Activated naive CD4-positive, alpha-beta T cell treated with anti-CD3 and anti-CD28 coated beads for 36 hours (primary cell): ENCODE results near the gene TCP11L2. TPM values are rescaled to one million over a fixed set of nuclear protein-coding genes. Genes with fewer than 3 reads are reported as not detected.

Source experiments
- CTCF ChIA-PET: fragments of 350-600 bp; sonication (Branson Sonifier 250); formaldehyde crosslinking; loops from one replicate; lab custom pipeline; 2021; ENCODE audit warnings: antibody characterized with exemption; lab: Charles Lee
- DNase-seq: peaks from one replicate; pipeline ENCODE4 v3.0.0-alpha.2; 2020
- H3K27ac Mint-ChIP-seq: one replicate; pipeline ENCODE4 v1.8.0; 2021; ENCODE audit warnings: mild to moderate bottlenecking, mixed read lengths
- H3K27me3 Mint-ChIP-seq: one replicate; pipeline ENCODE4 v1.8.0; 2021; ENCODE audit warnings: low read depth, mixed read lengths
- H3K36me3 Mint-ChIP-seq: one replicate; pipeline ENCODE4 v1.8.0; 2021; ENCODE audit warnings: low read depth, mixed read lengths
- H3K4me1 Mint-ChIP-seq: one replicate; pipeline ENCODE4 v1.8.0; 2021; ENCODE audit warnings: low read depth, mixed read lengths
- H3K4me3 Mint-ChIP-seq: one replicate; pipeline ENCODE4 v1.8.0; 2021; ENCODE audit warnings: mild to moderate bottlenecking, moderate library complexity, mixed read lengths
- H3K9me3 Mint-ChIP-seq: one replicate; pipeline ENCODE4 v1.8.0; 2021; ENCODE audit warnings: mixed read lengths
- intact Hi-C: fragments of 100-400 bp; cut with micrococcal nuclease; formaldehyde crosslinking; loops from one replicate; pipeline ENCODE4 v1.15.1; 2023
- total RNA-seq, 2 experiments: library from RNA; stranded (reverse); gene quantifications; one replicate each; pipeline ENCODE4 v1.2.3, GENCODE V29; 2021

Gene TCP11L2
- 10 to 100 TPM in 1 of 2 experiments, 1 to 10 TPM in 1; 9.2 to 10.3 TPM for total RNA-seq

DNA sequence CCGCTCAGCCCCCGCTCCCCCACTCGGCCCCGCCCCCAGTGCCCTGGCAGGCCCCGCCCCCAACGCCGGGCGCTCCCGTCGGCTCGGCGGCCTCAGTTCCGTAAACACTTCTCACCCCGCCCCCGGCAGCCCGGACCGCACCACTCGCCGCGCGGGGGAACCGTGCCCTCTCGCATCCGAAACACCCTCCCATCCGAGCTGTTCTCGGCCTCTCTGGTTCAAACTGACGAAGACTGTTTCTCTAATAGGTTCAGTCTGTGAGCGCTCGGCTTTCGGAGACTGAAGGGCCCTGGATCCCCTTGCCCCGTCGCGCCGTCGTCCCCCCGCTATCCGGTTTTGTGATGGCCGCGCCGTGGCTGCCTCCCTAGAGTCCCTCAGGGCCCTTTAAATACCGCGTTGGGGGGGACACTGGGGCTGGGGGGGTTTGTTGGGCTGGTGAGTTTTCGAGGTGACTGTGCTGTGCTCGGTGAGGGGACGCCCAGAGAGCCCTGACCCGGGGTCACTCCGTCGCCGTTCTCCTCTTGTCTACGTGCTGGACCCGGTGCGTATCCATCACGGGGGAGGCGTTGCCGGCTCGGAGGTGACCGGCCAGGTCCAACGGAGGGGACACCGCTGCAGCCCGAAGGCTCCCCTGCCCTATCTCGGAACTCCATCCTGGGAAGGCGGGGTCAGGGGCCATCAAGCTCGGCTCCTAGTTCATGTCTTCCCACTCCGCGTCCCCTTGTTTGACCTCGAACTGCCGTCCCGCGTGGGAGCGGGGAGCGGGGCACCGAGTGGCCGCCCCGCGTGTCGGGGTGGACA is at the start of gene TCP11L2:
Gene TCP11L2 (plus strand): TSS at position 333 of the 801 bp plus-strand sequence. CDS start 8,343 bp downstream, outside the sequence.
- DNase-seq: peak; percentile 88
- Mint-ChIP-seq H3K4me3 (peak within 1 kb of the TSS; percentile 93), H3K36me3 (no peaks in the 10 kb centered on the region), H3K9me3 (no peaks in the 10 kb centered on the region), H3K27ac (peak within 1 kb of the TSS; percentile 99), H3K4me1 (peaks cover 55% of the 10 kb centered on the region), H3K27me3 (no peaks in the 10 kb centered on the region)
- intact Hi-C loops: loop anchor here (1.0 to 10.0 kb wide), 11 partner anchors 53 to 1618 kb away; partner anchors contain the start of genes APPL2, C12orf75, CRY1 and POLR3B
- CTCF ChIA-PET: interaction anchor here (1.7 kb wide), 1 partner anchor 55 kb away, joined by 4 read pairs; the partner anchor contains the start of gene POLR3B

DNA sequence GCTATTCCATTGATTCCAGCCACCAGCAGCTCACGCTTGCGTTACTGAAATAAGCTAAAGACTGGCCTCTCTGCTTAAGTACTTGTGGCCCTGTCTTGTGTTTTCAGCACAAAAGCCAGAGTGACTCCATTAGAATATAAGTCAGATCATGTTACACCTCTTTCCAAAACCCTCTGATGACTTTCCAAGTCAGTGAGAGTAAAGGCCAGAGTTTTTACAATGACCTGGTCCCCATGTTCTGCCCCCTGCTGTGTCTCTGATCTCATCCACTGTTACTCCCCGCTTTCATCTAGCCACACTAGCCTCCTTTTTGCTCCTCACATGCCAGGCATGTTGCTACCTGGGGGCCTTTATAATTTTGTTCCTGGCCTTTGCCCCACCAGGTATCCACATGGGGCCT is 47.8 kb upstream of the TCP11L2 start:
- H3K9me3 Mint-ChIP-seq: no peaks in the 10 kb centered on the region
- no peaks in the 10 kb centered on the region for H3K36me3 Mint-ChIP-seq
- no peak for DNase-seq
- no peaks in the 10 kb centered on the region for H3K4me1 Mint-ChIP-seq
- H3K27ac Mint-ChIP-seq: no peak overlapping the region
- no peak overlapping the region for H3K4me3 Mint-ChIP-seq
- intact Hi-C loops: no loop called here
- CTCF ChIA-PET: no interaction called here
- H3K27me3 Mint-ChIP-seq: no peaks in the 10 kb centered on the region

- intact Hi-C loops: no loop called here
- Mint-ChIP-seq H3K4me3 (no peak overlapping the region), H3K27ac (no peak overlapping the region), H3K36me3 (no peaks in the 10 kb centered on the region), H3K9me3 (no peaks in the 10 kb centered on the region), H3K27me3 (no peaks in the 10 kb centered on the region), H3K4me1 (no peaks in the 10 kb centered on the region)
- CTCF ChIA-PET: no interaction called here
- no peak for DNase-seq
Observed at GRCh38 chr12:106255493-106255892, 47.0 kb upstream of the TCP11L2 start.

DNA sequence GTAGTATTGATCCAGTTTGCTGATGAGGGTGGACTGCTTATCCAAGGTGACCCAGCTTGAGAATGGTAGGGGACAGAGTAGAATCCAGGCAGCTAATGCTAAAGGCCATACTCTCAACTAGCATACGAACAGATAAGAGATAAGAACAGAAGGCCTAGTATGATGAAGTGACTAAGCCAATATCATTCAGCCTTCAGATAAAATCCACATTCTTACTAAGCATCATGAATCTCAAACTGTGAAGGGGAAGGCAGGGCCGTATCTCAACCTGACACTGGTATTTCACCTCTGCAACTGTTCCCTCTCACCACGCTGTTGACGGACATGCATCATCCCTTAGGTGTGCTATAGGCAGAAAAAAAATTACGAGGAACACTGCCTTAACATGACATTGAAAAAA is 46.6 kb upstream of the TCP11L2 start:
- CTCF ChIA-PET: no interaction called here
- Mint-ChIP-seq H3K9me3 (no peaks in the 10 kb centered on the region), H3K4me3 (no peak overlapping the region), H3K36me3 (no peaks in the 10 kb centered on the region), H3K27me3 (no peaks in the 10 kb centered on the region), H3K4me1 (no peaks in the 10 kb centered on the region), H3K27ac (no peak overlapping the region)
- intact Hi-C loops: no loop called here
- DNase-seq: no peak

- no peak for DNase-seq
- no peak overlapping the region for H3K27ac Mint-ChIP-seq
- H3K36me3 Mint-ChIP-seq: no peaks in the 10 kb centered on the region
- intact Hi-C loops: no loop called here
- no peaks in the 10 kb centered on the region for H3K27me3 Mint-ChIP-seq
- CTCF ChIA-PET: no interaction called here
- no peaks in the 10 kb centered on the region for H3K4me1 Mint-ChIP-seq
- no peak overlapping the region for H3K4me3 Mint-ChIP-seq
- H3K9me3 Mint-ChIP-seq: no peaks in the 10 kb centered on the region
Observed at GRCh38 chr12:106256524-106256923, 46.0 kb upstream of the TCP11L2 start.

GRCh38 chr12:106258226-106258625 is 44.3 kb upstream of the TCP11L2 start:
- no peaks in the 10 kb centered on the region for H3K4me1 Mint-ChIP-seq
- no peaks in the 10 kb centered on the region for H3K27me3 Mint-ChIP-seq
- intact Hi-C loops: no loop called here
- no peaks in the 10 kb centered on the region for H3K36me3 Mint-ChIP-seq
- no peak overlapping the region for H3K4me3 Mint-ChIP-seq
- CTCF ChIA-PET: interaction anchor here (0.9 kb wide), 1 partner anchor 30 kb away, joined by 3 read pairs; no protein-coding TSS in a partner anchor
- no peak for DNase-seq
- no peaks in the 10 kb centered on the region for H3K9me3 Mint-ChIP-seq
- H3K27ac Mint-ChIP-seq: no peak overlapping the region

- Mint-ChIP-seq H3K4me3 (no peak overlapping the region), H3K36me3 (no peaks in the 10 kb centered on the region), H3K27ac (no peak overlapping the region), H3K27me3 (no peaks in the 10 kb centered on the region), H3K9me3 (no peaks in the 10 kb centered on the region), H3K4me1 (no peaks in the 10 kb centered on the region)
- intact Hi-C loops: no loop called here
- CTCF ChIA-PET: interaction anchor here (0.9 kb wide), 1 partner anchor 31 kb away, joined by 3 read pairs; no protein-coding TSS in a partner anchor
- DNase-seq: no peak
Observed at GRCh38 chr12:106258935-106259334, 43.6 kb upstream of the TCP11L2 start.

- H3K9me3 Mint-ChIP-seq: no peaks in the 10 kb centered on the region
- H3K4me3 Mint-ChIP-seq: no peak overlapping the region
- CTCF ChIA-PET: interaction anchor here (0.6 to 1.4 kb wide), 2 partner anchors 17 to 287 kb away, joined by 3 to 4 read pairs; no protein-coding TSS in a partner anchor
- no peak overlapping the region for H3K27ac Mint-ChIP-seq
- no peaks in the 10 kb centered on the region for H3K36me3 Mint-ChIP-seq
- no peak for DNase-seq
- intact Hi-C loops: no loop called here
- H3K27me3 Mint-ChIP-seq: no peaks in the 10 kb centered on the region
- no peaks in the 10 kb centered on the region for H3K4me1 Mint-ChIP-seq
Observed at GRCh38 chr12:106265116-106265515, 37.4 kb upstream of the TCP11L2 start.

GRCh38 chr12:106267535-106267934 is 35.0 kb upstream of the TCP11L2 start:
- H3K4me3 Mint-ChIP-seq: no peak overlapping the region
- no peaks in the 10 kb centered on the region for H3K4me1 Mint-ChIP-seq
- no peaks in the 10 kb centered on the region for H3K36me3 Mint-ChIP-seq
- H3K27ac Mint-ChIP-seq: no peak overlapping the region
- intact Hi-C loops: no loop called here
- CTCF ChIA-PET: interaction anchor here (1.0 kb wide), 1 partner anchor 15 kb away, joined by 6 read pairs; no protein-coding TSS in a partner anchor
- H3K27me3 Mint-ChIP-seq: no peaks in the 10 kb centered on the region
- no peaks in the 10 kb centered on the region for H3K9me3 Mint-ChIP-seq
- DNase-seq: no peak

GRCh38 chr12:106269150-106269771 is 33.3 kb upstream of the TCP11L2 start:
- H3K27ac Mint-ChIP-seq: no peak overlapping the region
- intact Hi-C loops: no loop called here
- no peak for DNase-seq
- H3K27me3 Mint-ChIP-seq: no peaks in the 10 kb centered on the region
- no peaks in the 10 kb centered on the region for H3K9me3 Mint-ChIP-seq
- H3K36me3 Mint-ChIP-seq: no peaks in the 10 kb centered on the region
- CTCF ChIA-PET: interaction anchor here (1.0 to 1.3 kb wide), 3 partner anchors 11 to 45 kb away, joined by 3 to 4 read pairs (median 3); no protein-coding TSS in a partner anchor
- H3K4me3 Mint-ChIP-seq: no peak overlapping the region
- no peaks in the 10 kb centered on the region for H3K4me1 Mint-ChIP-seq

- H3K4me1 Mint-ChIP-seq: no peaks in the 10 kb centered on the region
- intact Hi-C loops: no loop called here
- H3K9me3 Mint-ChIP-seq: no peaks in the 10 kb centered on the region
- no peak for DNase-seq
- CTCF ChIA-PET: interaction anchor here (0.8 to 2.7 kb wide), 3 partner anchors 10 to 48 kb away, joined by 3 to 13 read pairs (median 9); no protein-coding TSS in a partner anchor
- H3K27ac Mint-ChIP-seq: no peak overlapping the region
- H3K4me3 Mint-ChIP-seq: no peak overlapping the region
- H3K27me3 Mint-ChIP-seq: no peaks in the 10 kb centered on the region
- H3K36me3 Mint-ChIP-seq: no peaks in the 10 kb centered on the region
Observed at GRCh38 chr12:106271575-106272505, 30.7 kb upstream of the TCP11L2 start.
